GM03348 (cell line): Measurements from ENCODE around the gene FOXN3.

Source experiments
- DNase-seq: peaks from one replicate; pipeline ENCODE4 v3.0.0; 2012; ENCODE audit warnings: low spot score

Gene FOXN3

DNA sequence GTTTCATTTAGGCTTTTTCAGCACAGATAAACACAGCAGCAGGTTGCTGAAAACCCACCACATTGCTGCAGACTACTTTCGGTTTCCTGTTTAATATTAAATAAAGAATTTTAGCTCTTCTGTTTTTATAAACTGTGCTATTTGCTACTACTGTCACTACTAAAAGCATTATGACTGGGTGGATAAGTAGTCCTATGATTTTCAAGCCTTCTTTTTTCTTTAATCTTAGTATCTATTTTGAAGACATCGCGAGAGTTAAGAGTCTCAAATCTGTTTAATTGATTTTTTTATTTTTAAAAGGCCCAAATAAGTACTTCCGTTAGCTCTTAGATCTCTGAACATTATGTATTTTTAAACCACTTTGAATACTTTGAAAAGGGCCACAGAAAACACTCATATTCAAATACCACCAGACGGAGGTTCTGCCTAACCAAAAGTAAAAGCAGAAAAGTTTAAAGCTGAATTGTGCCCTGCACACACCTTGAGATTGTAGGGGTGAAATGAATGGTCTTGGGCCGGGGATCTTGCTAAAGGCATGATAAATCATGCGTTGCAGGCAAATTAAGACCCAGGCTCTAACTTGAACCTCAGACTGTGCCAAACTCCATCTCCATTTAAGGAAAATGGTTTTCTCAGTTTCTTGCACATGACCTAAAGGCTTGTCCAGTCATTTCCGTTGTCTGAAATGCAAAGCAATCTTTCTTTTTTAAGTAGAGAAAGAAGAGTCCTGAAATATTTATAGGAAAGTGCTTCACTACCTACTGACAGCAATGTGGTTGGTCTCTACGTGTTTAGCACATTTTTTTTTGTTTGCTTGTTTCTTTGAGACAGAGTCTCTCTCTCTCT, 13.6 kb upstream of the FOXN3 start:
- no peak for DNase-seq

DNA sequence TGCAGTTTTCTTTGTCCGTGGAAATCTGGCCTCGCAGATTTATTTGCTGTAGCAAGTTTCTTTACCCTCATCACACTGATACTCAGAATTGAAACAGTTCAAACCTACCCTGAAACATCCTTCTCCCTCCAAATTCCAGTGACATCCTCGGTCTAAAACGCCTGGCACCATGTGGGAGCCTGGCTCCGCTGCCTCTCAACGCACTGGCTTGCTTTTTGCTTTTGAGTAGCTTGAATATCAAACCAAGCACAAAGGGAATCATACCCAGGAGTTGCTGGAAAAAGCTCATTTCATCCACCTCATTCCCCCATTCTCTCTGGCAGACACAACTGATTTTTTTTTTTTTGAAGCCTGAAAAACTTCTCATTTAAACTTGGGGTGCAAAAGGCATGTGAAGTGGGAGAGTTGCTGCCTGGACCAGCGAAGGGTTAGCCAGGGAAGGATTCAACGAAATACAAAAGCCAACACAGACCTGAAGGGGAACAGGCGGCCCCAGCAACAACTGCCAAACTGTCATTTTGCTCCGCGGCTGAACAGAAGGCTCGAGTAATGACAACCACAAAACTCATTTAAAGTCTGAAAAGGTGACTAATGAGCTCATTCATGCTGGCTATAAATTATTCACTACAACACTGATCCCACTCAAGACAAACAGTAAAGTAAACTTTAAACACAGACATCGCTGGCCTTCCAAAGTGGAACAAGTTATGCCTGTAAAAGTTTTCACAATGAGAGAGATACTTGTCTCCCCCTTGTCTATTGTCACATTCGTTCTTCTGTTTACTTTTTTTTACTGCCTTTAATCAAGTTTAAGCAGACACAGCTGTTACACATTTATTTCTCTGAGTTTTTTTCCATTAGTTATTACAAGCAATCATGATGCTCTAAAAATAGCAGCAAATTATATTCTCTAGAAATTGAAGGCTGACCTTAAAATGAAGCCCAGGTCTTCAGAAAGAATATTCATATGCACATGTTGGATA, 12.5 kb upstream of the FOXN3 start:
- DNase-seq: no peak

DNA sequence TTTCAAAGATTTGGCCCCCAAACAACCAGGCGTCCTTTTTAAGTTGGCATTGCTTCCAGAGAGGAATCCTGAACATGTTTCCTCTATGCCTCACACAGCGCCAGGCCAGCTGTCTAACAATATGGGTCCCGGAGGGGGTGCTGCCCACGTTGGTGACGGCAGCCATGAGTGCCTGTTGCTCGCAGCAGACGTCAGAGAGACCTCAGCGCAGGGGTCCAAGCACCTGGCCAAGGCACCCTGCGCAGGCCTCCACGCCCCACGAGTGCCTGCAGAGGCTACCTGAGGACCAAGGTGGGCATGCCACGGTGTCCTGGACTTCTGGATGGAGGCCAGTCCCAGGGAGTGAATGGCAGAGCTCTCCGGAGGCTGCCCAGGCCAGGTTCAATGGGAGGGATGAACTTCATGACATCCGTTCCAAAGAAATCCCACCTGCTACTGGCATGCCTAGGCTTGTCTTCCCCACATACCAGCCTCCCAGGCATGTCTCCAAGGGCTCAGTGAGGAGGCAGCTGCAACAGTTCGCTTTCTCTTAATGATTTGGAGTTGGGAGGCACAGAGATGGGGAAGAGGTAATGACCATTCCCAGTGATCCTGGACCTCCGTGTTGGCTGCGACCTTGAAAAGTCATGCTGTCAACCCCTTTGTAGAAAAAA, 11.6 kb upstream of the FOXN3 start:
- DNase-seq: peak; percentile 46

DNA sequence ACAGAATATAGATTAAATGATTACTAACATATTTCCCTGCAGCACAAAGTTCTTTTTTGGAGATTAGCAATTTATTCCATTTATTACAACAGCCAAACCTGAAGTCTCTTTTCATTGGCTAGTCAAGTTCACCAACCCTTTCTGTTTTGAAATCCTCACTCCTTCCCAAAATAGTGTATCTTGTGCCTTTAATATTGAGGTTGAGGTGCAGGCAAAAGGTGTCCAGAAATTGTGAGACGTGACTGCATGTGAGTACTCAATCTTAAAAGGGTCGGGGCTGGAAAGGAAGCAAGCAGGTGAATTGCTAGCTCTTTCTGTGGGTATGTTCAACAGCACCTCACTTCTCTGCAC, 11.1 kb upstream of the FOXN3 start:
- no peak for DNase-seq

DNA sequence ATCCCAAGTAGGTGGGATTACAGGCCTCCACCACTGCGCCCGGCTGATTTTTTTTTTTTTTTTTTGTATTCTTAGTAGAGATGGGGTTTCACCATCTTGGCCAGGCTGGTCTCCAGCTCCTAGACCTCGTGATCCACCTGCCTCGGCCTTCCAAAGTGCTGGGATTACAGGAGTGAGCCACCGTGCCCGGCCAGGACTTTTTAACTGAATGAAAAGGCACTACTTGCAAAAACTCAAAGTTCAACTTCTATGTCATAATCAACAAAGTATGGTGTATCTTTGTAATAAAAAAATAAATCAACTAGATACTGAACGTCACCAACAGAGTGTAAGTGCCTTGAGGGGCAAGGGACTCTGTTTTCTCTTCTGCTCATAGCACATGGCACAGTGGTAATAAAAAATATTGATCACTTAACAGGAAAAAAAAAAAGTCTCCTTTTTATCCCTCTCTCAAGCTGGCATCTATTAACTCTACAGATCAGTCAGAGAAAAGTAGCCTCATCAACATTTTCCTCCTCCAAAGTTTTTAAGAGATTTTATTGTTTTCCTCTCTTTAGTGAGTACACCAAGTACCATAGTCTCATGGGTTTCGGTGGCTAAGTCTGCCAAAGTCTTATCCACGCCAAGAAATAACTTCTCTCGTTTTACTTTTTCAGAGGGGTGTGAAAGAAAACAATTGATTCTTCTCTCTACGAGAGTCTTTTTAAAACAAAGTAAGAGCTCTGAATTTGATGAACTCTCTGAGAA, 10.6 kb upstream of the FOXN3 start:
- no peak for DNase-seq

DNA sequence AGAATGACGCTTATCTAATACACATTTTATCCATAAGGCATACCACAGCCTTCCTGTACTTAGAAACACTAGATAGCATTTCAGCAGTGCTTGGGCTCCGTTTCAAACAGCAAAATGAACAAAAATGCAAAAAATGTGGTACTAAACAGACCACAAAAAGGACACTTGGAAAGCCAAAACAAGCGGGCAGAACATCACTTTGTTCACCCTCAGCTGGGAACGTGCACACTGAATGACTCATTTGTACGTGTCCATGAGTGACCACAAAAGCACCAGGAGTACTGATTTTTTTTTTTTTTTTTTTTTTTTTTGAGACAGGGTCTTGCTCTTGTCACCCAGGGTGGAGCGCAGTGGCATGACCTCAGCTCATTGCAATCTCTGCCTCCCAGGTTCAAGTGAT, 8.9 kb upstream of the FOXN3 start:
- DNase-seq: peak; percentile 85

DNA sequence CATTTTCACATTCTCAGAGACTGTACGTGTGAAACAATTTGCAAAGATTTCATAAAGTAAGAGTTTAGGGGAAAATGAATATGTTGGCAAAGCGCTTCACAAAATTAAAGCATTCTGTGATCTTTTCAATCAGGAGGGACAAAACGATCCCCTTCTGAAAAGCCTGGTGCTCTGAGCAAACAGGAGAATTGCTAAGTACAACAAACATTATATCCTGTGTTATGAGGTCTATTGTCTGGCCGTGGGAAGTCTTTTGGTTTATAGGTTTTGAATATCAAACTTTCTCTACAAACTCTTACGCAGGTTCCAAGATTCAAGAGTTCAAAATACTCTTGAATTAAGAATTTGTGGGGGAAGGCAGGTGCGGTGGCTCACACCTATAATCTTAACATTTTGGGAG, 7.2 kb upstream of the FOXN3 start:
- no peak for DNase-seq

DNA sequence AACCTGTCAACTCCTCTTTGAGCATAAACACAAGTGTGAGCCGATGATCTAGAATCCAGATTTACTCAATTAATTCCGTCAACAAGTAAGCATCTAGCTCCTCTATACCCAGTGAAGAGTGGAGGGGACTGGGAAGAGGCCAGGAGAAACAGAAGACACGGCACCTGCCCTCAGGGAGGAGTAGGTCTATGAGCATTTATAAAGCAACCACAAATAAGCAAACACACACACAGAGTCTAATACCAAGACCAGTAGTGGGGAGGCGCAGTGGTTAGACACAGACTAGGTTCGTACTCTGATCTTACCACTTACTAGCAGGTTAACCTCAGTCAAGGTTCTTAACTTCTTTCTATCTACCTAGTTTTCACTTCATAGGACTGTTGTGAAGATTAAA, 5.9 kb upstream of the FOXN3 start:
- no peak for DNase-seq

DNA sequence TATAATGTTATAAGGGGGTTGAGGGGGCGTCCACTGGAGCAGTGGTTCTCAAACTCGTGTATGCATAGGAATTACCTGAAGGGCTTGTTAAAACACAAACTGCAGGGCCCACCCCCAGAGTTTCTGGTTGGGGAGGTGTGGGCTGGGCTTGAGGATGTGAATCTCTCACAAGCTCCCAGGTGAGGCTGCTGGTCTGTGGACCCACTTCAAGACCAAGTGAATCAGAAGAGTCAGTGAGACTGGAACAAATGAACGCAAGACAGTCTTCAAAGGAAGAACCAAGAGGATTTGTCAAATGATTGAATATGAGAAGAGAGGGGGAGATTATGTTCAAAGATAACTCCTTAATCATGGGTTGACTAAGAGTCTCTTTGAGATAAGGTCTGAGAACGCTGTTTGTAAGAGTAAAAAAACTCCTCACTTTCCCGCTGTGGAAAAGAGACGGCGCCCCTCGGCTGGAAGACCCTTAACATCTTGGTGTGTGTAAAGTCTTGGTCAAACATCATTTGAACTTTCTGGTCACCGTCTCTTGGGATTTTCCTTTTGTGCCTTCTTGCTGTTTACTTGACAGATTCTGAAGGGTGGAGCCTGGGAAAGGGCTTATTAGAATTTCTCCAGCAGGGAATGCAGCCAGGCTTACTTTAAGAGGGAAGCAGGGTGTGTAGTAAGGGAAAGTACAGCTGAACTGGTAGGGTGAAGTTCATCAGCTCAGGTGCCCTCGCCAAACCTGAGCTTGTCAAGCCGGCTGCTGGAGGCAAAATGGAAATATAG, 5.3 kb upstream of the FOXN3 start:
- no peak for DNase-seq

DNA sequence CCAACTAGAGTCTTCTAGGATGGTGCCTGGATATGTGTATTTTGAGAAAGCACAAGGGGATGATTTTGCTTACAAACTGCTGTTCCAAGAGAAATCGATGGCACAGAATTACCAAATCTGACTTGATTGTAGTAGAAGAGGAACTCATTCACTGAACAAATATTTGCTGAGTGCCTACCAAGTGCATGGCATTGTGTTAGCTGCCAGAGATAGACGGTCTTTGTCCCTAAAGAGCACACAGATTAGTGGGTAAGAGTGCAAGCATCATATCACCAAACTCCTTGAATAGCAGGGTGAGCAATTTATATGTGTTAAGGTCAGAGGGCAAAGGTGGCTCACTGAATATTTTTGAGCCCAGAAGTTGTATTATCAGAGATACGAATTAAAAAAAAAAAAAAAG, 3.5 kb upstream of the FOXN3 start:
- DNase-seq: no peak

DNA sequence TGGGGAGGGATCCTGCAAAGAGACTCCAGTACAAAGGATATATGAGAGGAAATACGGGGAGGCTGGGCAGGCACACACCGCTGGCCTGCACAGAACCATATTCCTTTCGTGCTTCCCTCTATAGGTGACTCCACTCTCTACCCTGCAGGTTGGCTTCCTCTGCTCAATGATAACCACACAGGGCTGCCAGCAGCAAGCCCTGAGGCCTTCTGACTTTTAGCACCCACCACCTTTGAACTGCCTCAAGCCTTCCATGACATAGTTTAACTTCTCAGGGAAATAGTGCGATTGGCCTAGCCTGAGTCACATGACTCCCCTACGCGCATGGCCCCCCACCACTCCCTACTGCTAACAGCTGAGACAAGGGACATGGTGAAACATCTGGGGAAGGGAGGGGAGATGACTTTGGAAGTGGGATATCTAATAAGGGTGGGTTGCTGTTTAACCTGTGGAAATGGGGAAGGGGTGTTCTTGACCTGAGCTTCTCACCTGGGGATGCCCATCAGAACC, 3.0 kb upstream of the FOXN3 start:
- DNase-seq: no peak

DNA sequence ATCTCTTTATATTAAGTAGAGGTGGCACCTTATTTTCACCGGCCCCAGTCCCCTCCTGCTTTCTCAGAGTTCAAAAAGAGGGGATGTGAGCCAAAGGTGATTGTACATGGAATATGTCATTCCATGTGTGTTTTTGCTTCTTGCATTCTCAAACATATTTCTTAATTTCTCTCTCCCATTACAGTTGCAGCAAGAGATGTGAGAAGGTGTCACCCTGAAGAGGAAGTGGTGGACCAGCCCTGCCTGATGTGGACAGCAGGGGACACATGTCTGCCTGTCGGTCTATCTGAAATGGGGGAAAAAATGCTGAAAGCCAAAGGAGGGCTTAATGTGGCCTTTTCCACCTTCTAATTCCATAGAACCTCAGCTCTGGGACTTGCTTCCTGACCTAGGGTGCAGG, 1.9 kb upstream of the FOXN3 start:
- DNase-seq: no peak

DNA sequence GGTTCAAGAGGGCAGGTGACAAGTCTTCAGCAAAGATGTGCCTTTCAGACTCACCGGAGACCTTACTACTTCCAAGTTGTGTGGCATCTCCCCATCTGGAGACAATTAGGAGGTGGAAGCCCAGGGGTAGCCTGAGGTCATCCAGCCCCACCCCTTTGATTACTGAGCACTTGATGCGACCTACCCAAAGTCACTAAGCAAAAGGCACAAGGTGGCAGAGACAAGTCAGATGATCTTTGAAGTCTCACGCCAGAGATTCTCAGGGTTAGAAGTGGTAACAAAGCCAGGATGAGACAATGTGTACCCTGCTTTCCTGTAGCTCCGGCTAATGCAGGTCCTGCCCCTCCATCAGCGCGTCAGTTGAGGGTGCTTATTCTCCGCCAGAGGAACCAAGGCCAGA, 1.4 kb upstream of the FOXN3 start:
- no peak for DNase-seq

DNA sequence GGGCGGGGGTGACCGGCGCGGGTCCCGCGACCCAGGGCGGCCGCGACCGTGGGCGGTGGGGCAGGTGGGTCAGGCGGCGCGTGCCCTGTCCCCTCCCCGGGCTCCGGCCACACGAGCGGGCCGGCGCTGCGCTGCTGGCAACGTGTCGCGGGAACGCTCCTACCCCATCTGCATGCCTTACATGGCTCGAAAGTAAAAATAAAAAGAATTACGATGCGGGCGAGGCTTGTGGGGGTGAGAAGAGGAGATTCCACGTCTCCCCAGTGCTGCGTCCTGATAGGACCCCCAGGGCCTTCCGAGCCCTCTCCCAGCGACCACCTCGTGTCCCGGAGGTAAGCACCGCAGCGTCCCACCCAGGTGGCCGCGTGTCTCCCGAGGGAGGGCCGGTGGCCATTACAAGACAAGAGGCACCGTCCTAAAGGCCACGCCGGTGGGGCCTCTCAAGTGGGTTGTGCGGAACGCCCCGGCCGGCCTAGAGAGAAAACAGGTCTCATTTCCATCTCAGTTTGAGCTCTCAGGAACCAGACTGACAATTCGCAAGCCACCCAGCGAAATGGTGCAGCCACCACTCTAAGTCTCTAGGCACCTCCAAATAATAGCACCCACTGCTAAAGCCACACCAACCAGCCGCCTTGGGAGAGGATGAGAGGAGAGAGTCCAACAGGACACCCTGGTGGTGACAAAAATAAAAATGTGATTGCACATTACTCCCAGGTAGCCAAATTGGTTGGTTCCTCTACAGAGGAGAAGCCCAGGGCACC, 612 bp upstream of the FOXN3 start:
- peak; percentile 59 for DNase-seq

DNA sequence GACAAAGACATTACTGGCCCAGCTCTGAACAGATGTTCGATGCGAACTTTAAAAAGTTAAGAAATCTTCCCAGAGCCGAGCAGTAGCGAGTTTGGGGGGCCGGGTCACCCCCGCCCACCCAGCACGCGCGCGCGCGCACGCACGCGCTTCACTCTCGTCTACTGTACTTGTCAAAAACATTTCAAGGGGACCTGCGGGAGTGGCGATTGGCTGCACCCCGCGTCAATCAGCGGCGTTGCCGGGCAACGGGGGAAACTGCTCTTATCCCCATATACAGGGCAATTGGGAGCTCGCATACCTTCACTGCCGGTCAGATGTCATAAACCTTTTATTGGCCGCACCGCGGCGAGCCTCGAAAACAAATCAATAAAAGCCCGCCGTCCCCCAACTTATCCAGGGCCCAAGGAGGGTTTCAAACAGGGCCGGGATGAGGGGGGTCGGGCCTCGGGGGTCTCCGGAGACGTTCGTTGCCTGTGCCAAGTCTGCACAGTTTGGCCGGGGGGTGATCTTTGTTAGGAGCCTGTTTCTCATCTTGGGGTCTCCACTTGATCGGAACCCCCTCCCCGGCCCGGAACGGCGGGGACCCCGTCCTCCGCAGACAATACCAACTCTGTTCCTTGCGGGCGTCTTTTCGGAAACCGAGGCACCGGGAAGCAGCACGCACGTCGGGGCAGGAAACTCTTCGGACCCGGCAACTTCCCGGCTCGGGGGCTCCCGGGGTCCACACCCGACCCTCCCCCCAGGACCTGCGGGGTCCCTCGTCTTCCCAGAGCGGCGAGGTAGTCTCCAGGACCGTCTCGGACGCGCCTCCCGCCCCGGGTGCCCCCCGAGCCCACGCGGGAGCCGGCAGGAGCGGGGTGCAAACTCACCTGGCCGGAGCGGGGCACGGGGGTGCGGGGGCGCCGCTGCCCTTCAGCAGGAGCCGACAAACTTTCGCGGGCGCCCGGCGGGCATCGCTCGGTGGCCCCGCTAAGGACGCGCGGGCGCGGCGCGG, 734 bp downstream of the FOXN3 start:
- DNase-seq: peak; percentile 99

DNA sequence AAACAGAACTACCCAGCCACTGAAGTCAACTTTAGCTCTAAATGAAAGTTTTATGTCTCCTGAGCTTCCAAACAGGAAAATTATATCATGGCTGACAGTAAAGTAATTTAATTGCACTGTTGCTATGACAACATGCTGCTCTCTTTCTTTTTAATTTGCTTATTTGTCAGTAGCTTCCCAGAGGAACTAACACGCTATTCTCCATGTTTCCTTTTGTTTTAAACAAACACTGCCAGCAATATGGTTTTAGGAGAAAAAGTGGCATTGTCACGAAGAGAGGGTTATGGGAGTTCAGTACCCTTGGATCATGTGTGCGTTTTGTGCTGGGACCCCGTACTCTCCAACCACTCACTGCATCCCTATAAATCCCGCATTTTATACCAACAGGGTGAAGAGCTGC, 1.9 kb downstream of the FOXN3 start:
- DNase-seq: no peak

DNA sequence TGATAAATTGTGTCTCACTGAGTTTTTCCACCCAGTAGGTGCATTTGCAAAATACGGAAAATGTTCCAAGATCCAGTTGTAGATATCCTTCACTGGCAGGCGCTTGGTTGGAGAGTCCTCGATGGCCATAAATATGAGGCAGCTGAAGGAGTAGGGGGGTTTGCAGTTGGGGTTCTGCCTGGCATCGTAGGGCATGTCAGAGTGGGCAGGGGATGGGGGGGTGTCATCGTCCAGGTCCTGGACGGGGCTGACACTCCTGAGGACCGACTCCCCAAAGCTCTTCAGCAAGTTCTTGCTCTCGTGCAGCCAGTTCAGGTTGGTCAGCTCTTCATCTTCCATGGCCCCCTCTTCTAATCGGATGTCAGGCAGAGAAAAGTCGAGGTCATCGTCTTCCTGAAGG, 5.1 kb downstream of the FOXN3 start:
- DNase-seq: no peak

DNA sequence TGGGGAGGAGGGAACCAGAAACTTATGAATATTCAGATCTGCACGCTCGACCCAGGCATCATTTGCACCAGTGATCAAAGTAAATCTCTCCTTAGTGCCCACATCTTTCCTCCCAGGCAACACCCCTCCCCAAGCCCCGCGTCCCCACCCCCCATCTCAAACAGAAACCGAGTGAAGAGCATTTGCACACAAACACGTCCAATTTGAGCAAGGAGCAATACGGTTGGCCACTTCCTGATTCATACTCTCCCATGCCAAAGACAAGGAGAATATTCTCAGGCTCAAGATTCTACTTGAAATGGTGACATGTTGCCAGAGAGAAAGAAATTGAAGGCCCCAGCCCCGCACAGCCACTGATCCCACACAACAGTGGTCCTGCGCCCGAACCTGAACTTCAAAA, 7.1 kb downstream of the FOXN3 start:
- DNase-seq: no peak
